HG03460 (cell line): Measurements from ENCODE around the gene CSF3.

Experiments used
- ATAC-seq: cut with Tn5 transposase; IDR thresholded peaks from one replicate; pipeline ENCODE4 v1.9.1; 2021; ENCODE audit not compliant: unreplicated experiment

CSF3 gene

DNA sequence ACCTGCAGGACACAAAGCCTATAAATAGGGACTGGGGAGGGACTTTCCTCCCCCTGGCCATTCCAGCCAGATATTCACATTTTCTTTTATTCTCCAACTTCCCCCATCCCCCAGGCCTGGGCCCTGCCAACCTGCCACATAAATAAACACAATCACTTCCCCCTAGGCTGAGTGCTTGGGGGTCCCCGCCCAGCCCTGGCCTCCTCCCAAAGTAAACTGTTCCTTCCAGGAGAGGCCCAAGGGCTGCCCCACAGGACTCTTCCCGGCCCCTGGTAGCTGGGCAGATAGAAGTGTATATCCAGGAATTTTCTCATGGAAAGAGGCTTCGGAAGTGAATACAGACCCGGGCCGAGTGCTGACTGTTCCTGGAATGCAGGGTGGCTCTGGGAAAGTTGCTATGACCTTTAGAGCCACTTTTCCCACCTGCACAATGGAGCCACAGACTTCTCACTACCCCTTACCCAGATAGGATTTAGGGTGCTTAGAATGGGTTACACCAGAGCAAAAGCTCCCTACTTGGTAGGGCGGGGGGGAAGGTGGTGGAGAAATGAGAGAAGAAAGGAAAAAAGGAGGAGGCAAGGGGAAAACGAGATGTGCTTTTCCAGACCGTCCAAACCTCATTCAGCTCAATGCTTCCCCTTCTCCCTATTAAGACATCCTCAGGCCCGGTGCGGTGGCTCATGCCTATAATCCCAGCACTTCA, 8.5 kb downstream of the CSF3 start:
- ATAC-seq: no peak

DNA sequence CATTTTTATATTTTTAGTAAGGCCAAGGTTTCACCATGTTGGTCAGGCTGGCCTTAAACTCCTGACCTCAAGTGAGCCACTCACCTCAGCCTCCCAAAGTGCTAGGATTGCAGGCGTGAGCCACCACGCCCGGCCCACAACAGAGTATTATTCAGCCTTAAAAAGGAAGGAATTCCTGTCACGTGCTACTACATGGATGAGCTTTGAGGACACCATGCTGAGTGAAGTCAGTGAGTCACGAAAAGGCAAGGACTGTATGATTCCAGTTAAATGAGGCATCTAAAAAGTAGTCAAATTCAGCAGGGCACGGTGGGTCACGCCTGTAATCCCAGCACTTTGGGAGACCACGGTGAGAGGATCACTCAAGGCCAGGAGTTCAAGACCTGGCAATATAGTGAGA, 9.7 kb downstream of the CSF3 start:
- no peak for ATAC-seq

DNA sequence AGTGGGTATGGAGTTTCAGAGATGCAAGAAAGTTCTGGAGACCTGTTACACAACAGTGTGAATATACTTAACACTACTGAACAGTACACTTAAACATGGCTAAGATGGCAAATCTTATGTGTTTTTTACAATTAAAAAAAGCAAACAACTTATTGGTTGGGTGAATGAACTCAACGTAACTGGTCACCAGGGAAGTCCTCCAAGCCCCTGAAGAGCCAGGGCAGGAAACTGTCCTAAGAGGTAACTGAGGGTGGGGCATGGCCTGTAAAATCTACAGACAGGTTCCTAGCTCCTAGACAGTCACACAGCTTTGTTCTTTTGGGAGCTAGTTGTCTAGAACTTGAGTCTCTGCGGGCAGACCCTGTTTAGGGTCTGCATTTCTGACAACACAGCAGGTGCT, 10.3 kb downstream of the CSF3 start:
- ATAC-seq: no peak

DNA sequence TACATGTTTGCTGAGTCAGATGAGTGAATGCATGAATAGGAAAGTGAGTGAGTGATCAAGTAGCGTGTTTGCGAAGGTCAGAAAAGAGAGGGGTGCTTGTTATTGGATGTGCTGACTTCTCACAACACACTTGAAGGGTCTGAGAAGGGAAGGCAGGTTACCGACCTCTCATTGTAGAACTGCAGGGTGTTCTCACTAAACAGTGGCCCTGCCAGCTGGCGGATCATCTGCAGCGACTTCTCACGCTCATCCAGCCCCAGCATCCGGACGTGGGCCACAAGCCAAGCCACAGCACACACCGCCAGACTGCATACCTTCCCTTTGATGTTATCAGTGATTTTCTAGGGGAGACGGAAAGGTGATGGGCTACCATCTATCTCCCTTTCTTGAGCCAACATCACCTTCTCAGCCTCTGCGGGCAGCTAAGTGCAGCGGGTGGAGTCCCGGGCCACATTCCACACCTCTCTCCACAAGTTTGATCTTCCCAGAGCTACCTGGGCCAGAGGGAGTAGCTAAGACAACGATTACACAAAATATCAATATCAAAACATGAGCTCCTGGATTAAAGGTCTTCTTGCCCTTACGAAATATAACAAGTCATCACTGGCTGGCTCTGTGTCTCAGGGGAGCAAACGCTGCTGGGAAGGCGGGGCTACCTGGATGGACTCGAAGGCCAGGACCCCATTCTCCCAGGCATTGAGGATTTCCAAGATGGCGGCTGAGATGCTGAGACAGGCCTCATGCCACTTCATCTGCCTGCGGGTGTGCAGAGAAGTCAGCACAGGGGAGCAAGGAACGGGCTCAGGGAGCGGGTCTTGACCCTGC, 11.0 kb downstream of the CSF3 start:
- no peak for ATAC-seq

DNA sequence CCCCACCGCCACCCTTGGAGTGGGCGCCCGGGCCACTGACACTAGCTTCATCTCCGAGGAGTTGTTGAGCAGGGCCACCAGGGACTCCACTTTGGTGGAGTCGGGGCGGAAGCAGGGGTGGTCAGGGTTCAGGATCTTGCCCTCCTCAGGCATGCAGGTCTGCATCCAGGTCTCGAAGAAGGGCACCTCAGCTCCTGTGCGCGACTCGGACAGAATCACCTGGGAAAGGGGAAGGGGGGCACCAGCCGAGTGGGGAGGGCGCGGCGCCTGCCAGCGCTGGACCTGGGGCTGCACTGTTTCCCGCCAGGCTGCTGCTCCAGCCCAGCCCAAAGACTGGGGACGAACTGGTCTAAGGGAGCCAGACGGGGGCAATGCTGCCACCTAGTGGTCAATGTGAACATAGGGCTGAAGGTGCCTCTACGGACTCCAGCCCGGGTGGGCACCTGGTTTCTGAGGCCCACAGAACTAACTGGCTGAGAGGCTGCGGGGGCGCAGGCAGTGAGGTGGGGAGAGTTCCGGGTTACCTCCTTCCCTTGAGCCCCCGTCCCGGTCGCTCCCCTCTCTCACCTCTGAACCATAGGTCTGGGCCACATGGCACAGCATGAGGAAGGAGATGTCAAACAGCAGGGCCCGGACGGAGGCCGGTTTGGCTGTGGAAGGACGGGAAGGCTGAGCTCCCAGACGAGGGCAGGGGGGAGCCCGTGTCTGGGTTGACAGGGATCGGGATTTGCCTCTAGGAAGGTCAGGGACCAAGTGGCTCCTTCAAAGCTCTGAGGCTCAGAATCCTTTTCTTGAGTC, 11.8 kb downstream of the CSF3 start:
- ATAC-seq: no peak

DNA sequence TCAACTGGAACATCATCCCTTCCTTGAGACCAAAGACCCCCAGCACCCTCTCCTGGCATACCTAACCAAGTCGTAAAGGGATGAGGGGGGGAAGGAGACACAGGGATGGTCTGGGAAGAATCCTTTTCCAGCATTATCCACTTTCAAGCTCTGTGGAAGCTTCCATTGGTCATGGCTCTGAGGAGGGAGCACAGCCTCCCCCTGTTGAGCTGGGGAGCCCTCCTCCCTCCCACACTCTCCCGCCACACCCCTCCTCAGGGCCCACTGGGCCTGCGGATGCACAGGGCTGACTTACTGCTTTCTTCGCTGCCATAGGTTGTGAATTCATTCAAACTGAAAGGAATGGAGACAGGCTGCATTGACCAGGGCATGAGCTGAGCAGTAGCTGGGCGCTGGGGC, 12.4 kb downstream of the CSF3 start:
- no peak for ATAC-seq

DNA sequence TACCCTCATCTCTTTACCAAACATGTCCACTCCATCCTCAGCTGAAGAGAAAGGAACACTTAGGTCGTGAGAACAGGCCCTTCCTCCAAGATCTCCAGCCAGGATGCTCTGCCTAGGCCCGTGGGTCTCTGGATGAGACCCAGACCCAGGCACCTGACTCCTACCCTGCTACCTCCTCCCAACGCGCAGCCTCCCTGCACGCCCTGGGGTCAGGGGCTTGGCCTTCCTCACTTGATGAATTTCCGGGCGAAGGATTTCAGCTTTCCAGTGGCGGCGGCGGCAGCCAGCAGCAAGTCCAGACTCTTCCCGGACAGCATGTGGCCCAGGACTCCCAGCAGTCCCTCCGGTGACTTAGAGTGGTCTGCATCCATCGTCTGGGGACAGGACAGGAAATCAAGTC, 13.4 kb downstream of the CSF3 start:
- ATAC-seq: no peak

DNA sequence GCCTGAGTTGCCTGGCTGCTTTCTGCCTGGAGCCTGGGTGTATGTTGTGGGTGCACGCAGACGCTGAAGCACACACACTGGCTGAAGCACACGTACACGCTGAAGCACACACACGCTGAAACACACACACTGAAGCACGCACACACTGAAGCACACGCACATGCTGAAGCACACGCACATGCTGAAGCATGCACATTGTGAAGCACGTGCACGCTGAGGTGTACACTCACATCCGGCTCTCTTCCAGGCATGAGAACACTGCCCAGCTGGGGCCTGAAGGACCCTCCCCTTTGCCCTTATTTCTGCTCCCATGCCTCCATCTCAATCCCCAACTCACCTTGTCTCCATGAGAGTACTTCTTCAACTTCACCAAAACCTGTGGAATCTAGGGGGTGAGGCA, 16.5 kb downstream of the CSF3 start:
- no peak for ATAC-seq

DNA sequence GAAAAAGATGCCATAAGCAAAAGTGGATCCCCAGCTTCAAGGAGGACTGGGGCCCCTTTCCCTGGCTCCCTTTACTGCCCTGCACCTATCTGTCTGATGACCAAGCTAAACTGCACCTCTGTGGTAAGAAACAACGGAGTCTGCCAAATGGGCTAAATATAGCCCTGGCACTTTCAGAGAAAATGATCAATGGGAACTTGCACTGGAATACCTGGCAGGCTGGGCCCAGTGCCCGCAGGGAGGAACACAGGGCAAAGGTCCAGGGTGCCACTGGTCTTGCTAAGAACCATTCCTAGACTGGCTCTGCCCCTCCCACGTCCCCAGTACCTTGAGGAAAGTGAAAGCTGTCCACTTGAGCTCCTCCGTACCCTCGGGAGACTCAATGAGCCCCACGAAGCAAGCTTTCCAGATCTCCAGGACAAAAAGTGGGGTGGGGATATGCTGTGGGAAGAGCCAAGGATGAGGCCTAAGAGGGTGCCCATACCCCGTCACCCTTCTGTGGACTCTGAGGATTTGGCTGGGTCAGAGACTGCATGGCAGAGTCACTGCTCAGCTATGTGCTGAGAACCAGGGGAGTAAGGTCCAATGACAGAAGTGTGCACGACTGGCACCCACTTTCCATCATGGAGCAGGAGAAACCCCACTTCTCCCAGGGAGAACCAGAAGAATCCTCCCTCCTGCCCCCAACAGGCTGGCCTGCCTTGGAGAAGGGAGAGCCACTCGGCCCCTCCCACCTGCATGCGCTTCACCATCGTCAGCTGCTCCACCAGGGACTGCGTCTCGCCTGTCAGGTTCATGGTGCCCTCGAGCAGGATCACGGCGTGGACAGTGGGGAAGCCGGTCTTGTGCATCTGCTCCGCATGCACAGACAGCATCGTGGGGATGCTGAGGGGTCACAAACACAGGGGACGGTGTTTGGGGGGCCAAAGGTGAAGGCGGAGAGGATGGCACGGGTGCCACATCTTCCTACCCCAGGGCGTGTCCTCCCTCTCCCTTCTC, 17.4 kb downstream of the CSF3 start:
- no peak for ATAC-seq

DNA sequence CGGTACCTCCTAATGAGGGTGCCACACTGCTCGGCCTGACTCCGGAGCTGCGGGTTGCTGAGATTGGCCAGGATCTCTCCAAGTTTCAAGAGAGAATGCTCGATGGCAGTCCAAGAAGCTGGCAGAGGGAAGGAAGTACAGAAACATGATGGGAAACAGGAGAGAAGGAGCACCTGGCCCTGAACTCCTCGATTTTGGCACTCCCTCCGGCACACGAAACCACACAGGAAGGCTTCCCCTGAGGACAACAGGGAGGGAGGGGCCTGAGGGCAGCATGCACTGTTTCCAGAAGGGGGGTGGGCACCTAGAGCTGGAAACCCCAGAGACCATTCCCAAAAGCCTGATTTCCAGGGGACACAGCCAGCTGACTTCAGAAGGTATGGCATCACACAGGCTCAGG, 18.1 kb downstream of the CSF3 start:
- no peak for ATAC-seq

DNA sequence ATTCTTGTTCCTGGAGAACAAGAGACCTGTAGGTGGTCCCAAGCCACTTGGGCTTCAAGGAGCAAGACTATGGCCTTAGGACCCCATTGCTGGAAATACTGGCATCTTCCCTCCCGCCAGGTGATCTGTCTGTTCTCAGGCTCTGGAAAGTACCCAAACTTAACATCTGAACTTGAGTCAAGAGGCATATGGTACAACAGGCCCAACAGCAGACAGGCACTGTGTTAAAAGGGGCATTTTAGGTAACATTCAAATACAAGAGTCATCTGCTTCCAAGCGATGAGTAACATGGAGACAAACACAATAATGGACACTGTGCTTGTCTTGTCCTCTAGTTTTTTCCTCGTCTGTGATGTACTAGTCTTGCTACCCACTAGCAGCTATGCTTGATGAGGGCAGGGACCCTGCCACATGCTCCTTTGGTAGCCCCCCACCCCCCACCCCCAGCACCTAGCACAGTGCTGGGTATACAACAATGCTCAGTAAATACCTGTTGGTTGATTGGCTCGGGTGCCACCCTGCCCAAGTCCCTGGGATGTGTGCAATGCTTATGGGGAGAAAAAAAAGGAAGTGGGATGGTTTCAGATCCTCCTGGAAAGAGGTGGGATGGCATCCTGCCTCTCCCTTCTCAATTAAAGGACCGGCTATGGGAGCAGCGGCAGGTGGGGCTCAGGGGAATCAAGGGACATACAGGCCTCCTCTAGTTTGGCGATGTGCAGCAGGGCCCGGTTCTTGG, 19.4 kb downstream of the CSF3 start:
- no peak for ATAC-seq

DNA sequence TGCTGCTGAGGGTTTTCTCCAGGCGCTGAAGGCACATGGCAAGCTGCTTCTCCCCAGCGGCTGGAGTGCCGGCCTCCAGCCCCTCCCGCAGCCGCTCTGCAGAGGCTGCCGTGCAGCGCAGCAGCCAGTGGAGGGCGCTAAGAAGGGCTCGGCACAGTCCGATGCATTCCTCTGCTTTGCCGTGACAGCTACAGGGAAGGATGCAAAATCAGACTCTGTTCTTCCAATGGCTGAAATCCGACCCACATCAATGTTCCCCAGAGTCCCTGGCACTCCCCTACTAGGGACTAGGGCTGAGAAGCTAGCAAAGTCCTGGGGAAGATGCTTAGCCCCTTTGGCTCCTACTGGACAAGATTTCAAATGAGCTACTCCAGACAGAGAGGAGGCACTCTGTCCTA, 19.9 kb downstream of the CSF3 start:
- no peak for ATAC-seq

DNA sequence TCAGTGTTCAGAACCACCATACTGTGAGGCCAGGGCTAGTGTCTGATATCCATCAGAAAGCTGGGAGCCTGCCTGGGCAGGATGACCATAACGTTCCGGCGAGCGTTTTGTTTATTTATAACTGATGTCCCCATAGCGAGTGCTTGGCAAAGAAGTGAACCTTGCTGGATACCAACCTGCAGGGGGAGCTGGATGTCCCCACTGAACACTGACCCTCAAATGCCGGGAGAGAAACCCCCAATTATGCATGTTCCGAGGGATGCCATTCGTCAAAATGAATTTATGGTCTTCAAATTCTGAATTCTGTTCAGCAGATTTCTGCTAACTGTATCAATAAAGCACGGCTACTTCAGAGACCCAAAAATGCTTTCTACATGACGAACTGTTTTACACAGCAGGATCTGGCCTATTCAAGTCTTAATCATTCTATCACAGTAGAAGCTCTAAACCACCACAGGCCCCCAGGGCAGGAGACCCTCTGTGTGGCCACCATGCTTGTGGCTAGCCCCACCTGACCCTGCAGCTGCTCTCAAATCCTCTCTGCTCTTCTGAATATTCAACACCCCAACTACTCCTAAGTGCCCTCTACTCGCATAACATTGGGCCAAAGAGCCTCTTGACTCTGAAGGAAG, 23.8 kb downstream of the CSF3 start:
- no peak for ATAC-seq

DNA sequence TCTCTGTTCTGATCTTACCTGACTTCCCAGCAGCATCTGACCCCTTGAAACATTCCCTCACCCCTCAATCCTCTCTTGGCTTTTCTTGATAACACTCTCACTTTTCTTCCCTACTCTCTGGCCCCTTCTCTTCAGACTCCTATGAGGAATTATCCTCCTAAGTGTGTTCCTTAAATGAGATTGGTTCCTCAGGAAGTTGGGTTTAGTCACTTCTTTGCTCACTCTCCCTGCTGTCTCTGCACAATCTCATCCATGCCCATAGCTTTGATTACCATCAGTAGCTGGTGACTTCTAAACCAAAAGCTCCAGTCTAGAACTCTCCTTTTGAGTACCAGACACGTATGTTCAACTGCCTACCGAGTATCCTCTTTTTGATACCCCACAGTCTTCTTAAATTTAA, 26.0 kb downstream of the CSF3 start:
- ATAC-seq: no peak

DNA sequence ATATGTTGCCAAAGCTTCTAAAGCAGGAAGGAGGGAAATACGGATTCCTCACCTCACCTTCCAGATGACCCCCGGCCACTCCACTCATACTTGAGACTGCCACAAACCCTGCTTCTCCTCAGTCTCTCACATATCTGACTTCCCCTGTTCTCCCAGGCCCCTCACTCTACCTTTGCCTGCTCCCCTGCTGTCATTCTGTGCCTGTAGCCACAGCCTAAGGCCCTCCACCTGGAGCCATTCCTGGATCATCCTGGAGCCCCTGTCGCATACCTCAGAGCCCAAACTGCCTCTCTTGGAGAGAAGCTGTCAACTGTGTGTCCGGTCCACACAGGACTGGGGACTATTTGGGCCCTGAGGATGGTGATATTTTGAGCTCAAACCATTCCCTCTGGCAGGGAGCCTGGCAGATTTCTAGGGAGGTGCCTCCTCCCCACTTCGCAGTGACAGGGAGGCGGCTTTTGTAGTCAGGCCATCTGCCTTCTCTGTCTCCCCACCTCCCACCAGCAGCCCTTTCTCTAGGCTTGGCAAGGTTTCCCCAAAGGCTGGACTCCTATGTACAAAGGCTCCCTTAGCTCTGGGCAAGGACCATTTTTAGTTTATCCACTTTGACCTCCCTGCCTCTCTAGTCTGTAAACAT, 41.3 kb downstream of the CSF3 start:
- ATAC-seq: no peak

DNA sequence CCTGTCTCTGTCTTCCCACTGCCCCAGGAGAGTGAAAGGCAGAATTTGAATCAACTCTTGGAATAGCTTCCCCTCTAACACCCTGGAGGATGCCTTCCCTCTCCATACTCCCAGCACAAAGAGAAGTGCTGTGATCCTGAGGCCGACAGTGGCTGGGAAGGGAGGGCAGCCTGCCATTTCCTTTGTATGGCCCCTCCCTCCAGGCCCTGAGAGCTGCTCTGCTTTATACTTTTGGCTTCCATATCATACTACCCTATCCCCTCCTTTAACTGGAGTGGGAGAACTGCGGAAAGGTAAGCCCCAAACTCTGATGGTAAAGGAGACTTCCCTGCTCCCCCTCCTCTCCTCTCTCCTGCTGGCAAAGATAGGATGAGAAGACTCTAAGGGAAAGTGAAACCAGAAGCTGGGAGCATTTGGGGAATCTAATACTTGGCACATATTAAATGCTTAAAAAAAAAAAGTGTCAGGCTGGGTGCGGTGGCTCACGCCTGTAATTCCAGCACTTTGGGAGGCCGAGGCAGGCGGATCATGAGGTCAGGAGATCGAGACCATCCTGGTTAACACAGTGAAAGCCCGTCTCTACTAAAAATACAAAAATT, 43.0 kb downstream of the CSF3 start:
- ATAC-seq: no peak

DNA sequence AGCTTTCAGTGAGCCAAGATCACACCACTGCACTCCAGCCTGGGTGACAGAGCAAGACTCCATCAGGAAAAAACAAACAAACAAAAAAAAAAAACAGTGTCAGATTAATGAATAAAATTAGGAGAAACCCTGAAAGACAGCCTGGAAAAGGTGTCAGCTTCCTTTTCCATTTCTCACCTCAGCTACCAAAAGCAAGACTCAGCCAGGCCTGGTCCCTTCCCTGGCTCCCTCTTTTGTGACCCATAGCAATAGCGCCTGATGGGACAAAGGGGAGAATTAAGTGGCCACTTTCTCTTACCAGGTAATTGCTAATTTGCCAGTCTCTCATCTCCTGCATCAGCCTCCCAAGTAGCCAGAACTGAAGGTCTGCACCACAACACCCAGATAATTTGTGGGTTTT, 43.6 kb downstream of the CSF3 start:
- ATAC-seq: no peak

DNA sequence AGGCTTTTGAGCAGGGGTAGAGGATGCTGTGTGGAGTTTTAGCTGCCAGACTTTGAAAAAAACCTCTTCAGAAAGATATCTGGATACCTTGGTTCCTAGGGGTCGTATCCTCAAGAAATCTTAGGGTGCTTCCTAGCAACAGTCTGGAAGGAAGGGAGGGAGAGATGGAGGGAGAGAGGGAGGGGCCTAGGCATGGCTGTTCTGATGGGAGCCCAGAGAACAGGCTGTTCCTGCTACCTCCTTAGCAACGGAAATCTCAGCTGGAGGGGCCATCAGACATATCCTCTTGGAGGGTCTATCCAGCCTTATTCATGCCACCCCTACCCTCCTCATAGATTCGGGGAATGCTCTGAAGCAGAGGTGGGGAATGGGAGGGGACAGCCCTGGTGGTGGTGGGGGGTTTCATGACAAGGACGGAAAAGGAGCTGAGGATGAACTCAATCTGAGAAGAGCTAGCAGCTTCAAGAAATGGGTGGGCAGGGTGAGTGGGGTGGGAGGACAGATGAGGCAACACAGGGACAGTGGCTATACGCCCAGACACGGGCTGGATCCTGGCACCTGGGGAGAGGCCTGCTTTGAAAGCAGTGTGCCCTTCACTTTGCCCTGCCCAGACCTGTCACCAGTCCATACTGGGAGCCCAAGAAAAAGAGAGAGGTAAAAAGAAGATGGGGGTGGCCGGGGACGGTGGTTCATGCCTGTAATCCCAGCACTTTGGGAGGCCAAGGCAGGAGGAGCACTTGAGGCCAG, 44.7 kb downstream of the CSF3 start:
- no peak for ATAC-seq
